Esophagus muscularis mucosa (tissue), 3 donors: Measurements from ENCODE around the gene NABP2.

Experiments used
- EP300 ChIP-seq: sonication (generic); formaldehyde crosslinking; IDR thresholded peaks from one replicate; pipeline ENCODE4 v1.6.1; 2017; ENCODE audit warnings: antibody characterized with exemption
- TF ChIP-seq, protein P1 (sequence below), 3 experiments: fragments of 200-600 bp in 2 of 3; fragments of 450-650 bp in 1 of 3; sonication (generic) in 2 of 3; IDR thresholded peaks; one replicate each; pipeline ENCODE4 v1.5.1; 2017 to 2019; ENCODE audit warnings: antibody characterized with exemption in 3 of 3, mild to moderate bottlenecking in 2 of 3, moderate library complexity in 1 of 3

GRCh38 chr12:56271031-56271430 is 46.9 kb downstream of the NABP2 start:
- TF ChIP-seq EP300: no peak
- TF ChIP-seq, protein P1, sequence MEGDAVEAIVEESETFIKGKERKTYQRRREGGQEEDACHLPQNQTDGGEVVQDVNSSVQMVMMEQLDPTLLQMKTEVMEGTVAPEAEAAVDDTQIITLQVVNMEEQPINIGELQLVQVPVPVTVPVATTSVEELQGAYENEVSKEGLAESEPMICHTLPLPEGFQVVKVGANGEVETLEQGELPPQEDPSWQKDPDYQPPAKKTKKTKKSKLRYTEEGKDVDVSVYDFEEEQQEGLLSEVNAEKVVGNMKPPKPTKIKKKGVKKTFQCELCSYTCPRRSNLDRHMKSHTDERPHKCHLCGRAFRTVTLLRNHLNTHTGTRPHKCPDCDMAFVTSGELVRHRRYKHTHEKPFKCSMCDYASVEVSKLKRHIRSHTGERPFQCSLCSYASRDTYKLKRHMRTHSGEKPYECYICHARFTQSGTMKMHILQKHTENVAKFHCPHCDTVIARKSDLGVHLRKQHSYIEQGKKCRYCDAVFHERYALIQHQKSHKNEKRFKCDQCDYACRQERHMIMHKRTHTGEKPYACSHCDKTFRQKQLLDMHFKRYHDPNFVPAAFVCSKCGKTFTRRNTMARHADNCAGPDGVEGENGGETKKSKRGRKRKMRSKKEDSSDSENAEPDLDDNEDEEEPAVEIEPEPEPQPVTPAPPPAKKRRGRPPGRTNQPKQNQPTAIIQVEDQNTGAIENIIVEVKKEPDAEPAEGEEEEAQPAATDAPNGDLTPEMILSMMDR (IDR thresholded peaks at IDR 0.05): peak; percentile 39 to 53 (median 47)
